DMS153 treated with DMSO at 0.1 percent for 48 hours (cell line): ENCODE measurements around the gene VWDE.

ENCODE experiments used
- DNase-seq: peaks from one replicate; lab custom pipeline; 2025; ENCODE audit not compliant: unreplicated experiment; lab: John Stamatoyannopoulos, UW

VWDE gene

DNA sequence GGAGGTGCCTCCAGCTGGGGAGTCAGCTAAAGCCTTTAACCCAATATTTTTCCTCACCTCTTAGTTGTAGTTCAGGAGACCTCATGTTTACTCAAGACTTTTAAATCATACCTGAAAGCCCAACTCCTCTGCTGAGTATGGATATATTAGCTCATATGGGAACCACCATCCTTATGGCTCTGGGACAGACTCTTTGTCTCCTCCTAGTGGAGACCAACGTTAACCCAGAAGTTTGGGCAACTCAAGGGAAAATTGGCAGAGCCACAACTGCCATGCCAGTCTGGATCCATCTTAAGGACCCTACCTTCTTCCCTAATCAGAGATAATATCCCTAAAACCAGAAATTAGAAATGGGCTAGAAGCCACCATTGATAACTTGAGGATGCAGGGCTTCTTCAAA is 111.8 kb downstream of the VWDE start:
- DNase-seq: no peak

DNA sequence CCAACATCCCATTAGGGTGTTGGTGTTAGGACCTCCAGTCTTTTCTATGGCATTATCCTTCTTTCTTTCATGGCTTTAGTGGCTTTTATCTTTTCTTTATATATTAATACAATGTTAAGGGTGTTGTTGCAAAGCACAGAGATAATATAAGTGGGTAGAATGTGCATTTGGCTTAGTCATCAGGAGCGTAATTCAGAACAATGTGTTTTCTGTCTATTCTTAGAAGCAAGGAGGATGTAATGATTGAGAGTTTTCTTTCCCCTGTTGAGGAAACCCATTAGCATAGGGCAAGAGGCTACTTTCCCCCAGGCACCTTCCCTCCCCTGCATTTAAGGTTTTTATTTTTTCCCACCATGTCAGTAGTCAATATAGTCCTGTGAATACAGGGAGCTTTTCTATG is 112.9 kb downstream of the VWDE start:
- no peak for DNase-seq

DNA sequence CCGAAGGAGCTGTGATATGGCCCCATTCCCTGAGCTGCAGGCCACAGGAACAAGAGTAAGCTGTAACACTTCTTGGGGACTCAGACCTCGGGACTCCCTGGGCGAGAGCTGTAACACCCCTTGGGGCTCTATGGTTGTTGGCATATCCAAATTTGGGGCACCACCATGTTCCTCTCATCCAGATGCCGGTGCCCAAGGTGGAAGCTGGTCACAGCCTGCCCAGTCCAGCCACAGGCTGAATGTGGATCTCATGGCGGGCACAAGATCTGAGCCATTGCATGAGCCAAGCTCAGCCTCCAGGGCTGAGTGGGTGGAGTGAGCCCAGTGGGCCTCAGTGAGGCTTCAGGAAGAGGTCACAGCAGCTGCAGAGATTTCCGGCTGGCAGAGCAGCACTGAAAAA is 113.7 kb downstream of the VWDE start:
- no peak for DNase-seq

DNA sequence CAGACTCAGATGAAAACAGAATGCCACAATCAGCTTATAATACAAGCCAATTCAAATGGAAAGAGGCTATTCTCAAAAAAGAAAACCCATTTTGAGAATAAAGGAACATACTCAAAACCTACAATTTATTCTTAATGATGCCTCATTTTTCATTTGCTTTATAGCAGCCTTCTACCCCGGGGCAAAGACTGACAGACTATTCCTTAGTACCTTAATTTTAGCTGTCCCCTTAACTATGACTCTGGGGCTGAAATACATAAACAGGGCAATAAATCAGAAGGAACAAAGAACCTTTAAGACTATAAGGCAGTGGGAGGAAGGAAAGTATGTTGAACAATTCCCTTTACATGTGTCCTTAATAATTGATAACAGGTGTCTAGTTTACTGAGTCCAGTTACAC is 115.8 kb downstream of the VWDE start:
- no peak for DNase-seq

DNA sequence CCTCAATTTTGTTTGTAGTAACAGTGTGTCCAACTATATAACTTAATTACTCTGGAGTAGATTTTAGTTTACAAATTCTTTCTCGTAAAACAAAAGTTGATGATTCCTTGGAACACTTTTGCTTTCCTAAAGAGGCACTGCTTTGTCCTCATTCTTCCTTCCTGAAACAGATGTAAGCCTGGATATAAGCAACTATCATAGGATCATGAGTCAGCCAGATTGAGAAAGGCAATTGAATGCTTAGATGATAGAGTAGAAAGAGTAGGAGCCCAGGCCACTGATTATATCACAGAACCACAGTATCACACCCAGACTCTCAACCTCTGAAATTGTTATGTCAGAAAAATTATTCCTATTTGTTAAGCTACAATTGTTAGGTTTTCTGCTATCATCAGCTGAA is 122.6 kb downstream of the VWDE start:
- DNase-seq: no peak
